ENCODE data around the gene STKLD1. TPM values are rescaled to one million over a fixed set of nuclear protein-coding genes. Genes with fewer than 3 reads are reported as not detected.

The STKLD1 gene
- total and polyA plus RNA-seq, 9 of the 15 experiments (the other 6 are each of a cell fraction or from before 2014, with no cell fraction given) = 0.10 to 0.65 (median 0.33) TPM; not detected in 2

DNA sequence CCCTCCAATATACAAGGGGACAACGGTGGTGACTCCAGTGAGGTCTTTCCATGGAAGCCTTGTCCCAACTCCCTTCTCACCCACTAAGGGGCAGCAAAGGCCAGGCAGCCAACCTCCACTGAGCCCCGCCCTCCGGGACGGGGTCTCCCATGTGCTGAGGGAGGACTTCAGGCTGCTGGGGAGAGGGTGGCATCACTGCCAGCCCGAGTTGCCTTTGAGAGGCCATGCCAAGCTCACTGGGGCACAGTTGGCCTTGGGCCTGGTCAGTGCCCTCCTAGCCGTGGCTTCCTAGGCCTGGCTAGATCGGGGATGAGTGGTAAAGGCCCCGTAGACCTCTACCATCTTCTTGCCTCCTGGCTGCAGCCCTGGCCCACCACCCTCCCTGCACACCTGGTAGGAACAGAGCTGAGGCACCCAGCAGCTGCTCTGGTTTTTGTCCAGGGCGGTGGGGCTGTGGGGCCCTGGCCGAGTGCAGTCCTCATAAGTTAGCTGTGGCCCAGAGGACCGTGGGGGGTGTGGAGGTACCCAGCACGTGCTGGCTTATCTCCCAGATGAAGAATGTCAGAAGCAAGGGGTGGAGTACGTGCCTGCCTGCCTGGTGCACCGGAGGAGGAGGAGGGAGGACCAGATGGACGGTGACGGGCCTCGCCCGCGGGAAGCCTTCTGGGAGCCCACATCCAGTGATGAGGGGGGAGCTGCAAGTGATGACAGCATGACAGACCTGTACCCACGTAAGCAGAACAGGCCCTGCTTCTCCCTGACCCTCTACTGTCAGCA, 16.6 kb upstream of the STKLD1 start:
- ATAC-seq (peak; percentile 46), FAIRE-seq (peak; percentile 64)
- TF ChIP-seq, protein P1, sequence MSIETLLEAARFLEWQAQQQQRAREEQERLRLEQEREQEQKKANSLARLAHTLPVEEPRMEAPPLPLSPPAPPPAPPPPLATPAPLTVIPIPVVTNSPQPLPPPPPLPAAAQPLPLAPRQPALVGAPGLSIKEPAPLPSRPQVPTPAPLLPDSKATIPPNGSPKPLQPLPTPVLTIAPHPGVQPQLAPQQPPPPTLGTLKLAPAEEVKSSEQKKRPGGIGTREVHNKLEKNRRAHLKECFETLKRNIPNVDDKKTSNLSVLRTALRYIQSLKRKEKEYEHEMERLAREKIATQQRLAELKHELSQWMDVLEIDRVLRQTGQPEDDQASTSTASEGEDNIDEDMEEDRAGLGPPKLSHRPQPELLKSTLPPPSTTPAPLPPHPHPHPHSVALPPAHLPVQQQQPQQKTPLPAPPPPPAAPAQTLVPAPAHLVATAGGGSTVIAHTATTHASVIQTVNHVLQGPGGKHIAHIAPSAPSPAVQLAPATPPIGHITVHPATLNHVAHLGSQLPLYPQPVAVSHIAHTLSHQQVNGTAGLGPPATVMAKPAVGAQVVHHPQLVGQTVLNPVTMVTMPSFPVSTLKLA (conservative IDR thresholded peaks at IDR 0.05) = peak; percentile 20 to 79; a peak in 2 of 4 replicates
- TF ChIP-seq SP1 (CRISPR knock-in tag; IDR thresholded peaks at IDR 0.05) (peak; percentile 42; the same call in 1 of the 2 replicates), NFIX (CRISPR knock-in tag; IDR thresholded peaks at IDR 0.05; ENCODE audit: low read depth) (no peak), IFI16 (CRISPR knock-in tag; IDR thresholded peaks at IDR 0.05) (no peak), OTX1 (CRISPR knock-in tag; IDR thresholded peaks at IDR 0.05) (no peak), MAFF (IDR thresholded peaks at IDR 0.05; ENCODE audit: low read length) (no peak), RBFOX2 (IDR thresholded peaks at IDR 0.05; ENCODE audit: low read depth, low read length) (peak; percentile 46), STAG1 (CRISPR knock-in tag; IDR thresholded peaks at IDR 0.05; ENCODE audit: borderline replicate concordance) (0 out of 2 replicates have a peak, but pooled peaks have one; percentile 19), SMC3 (conservative IDR thresholded peaks at IDR 0.05; ENCODE audit: insufficient read depth, low read depth, low read length) (peak; percentile 72), ZKSCAN3 (CRISPR knock-in tag; IDR thresholded peaks at IDR 0.05) (no peak), SMARCC2 (IDR thresholded peaks at IDR 0.05; ENCODE audit: low read depth) (no peak), RBM22 (IDR thresholded peaks at IDR 0.05; ENCODE audit: low read depth, low read length, poor library complexity, severe bottlenecking) (peak; percentile 71), TEAD1 (CRISPR knock-in tag; IDR thresholded peaks at IDR 0.05) (peak in 1 of 2 experiments; percentile 31; a peak in 1 of 4 replicates), TSC22D4 (tag; IDR thresholded peaks at IDR 0.05) (no peak)
- TF ChIP-seq, protein P2, sequence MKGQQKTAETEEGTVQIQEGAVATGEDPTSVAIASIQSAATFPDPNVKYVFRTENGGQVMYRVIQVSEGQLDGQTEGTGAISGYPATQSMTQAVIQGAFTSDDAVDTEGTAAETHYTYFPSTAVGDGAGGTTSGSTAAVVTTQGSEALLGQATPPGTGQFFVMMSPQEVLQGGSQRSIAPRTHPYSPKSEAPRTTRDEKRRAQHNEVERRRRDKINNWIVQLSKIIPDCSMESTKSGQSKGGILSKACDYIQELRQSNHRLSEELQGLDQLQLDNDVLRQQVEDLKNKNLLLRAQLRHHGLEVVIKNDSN (CRISPR knock-in tag; IDR thresholded peaks at IDR 0.05) = peak; percentile 70
- TF ChIP-seq, protein P3, sequence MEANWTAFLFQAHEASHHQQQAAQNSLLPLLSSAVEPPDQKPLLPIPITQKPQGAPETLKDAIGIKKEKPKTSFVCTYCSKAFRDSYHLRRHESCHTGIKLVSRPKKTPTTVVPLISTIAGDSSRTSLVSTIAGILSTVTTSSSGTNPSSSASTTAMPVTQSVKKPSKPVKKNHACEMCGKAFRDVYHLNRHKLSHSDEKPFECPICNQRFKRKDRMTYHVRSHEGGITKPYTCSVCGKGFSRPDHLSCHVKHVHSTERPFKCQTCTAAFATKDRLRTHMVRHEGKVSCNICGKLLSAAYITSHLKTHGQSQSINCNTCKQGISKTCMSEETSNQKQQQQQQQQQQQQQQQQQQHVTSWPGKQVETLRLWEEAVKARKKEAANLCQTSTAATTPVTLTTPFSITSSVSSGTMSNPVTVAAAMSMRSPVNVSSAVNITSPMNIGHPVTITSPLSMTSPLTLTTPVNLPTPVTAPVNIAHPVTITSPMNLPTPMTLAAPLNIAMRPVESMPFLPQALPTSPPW (CRISPR knock-in tag; IDR thresholded peaks at IDR 0.05) = peak; percentile 35; the same call in 1 of the 2 replicates

More for the DNA sequence above, 16.6 kb upstream of the STKLD1 start:
- peaks cover 35% of the 10 kb centered on the region for H4K20me1 ChIP-seq (replicated peaks; ENCODE audit: control insufficient read depth, insufficient read depth, low read length)
- H3K27ac ChIP-seq (ENCODE audit: extremely low read depth, low read depth, low read length) = no peak overlapping the region
- H3K27me3 ChIP-seq (ENCODE audit: control insufficient read depth in 2 of 2, insufficient read depth in 2 of 2, low read length in 2 of 2) = no peaks in the 10 kb centered on the region
- DNase-seq (ENCODE audit: extremely low read depth in 1 of 4, low spot score in 3 of 4) = peak in 2 of 4 experiments; percentile 53 to 62
- H3K4me3 ChIP-seq = no peak overlapping the region
- H2AFZ ChIP-seq (ENCODE audit: low read depth, low read length) = no peak overlapping the region
- ChIA-PET CTCF (ENCODE audit: low intra/inter-chr PET ratio) (interaction anchor here (1.5 kb wide), 1 partner anchor 127 kb away, joined by 5 read pairs; no protein-coding TSS in a partner anchor), POLR2A (interaction anchor here (0.6 to 7.4 kb wide), 10 partner anchors 9 to 173 kb away, joined by 3 to 109 read pairs (median 4); partner anchors contain the start of genes CACFD1, MED22 and RPL7A)
- in situ Hi-C loops (cut with MboI) (no loop called here), intact Hi-C loops (cut with micrococcal nuclease) (loop anchor here (2.0 kb wide), 1 partner anchor 127 kb away; no protein-coding TSS in a partner anchor)
- H3K9ac ChIP-seq (ENCODE audit: insufficient read depth in 1 of 2, low read depth in 2 of 2, low read length in 2 of 2) = peak overlapping the region in 1 of 2 experiments; percentile 70; a peak in 2 of 4 replicates
- peaks cover 17 to 50% of the 10 kb centered on the region in 2 experiments; a peak in 4 of 5 replicates for H3K4me1 ChIP-seq (replicated peaks in 1 of 2; ENCODE audit: control insufficient read depth in 2 of 2, insufficient read depth in 2 of 2, low read length in 2 of 2)
- H3K79me2 ChIP-seq (ENCODE audit: control insufficient read depth, insufficient read depth, low read length) = peaks cover 36% of the 10 kb centered on the region
- no peak overlapping the region for H3K4me2 ChIP-seq (ENCODE audit: insufficient read depth, low read length)
- H3K9me1 ChIP-seq (ENCODE audit: control insufficient read depth, insufficient read depth, low read length) = no peaks in the 10 kb centered on the region
- 50% methylated on average over 16 of the region's 20 CpGs for WGBS (ENCODE audit: insufficient coverage, low coverage, missing lambda C conversion rate)
- peaks cover 74% of the 10 kb centered on the region for H3K36me3 ChIP-seq (ENCODE audit: control insufficient read depth, insufficient read depth, low read length)
- no TSS peak for BruUV-seq (replicated peaks)
- no peaks in the 10 kb centered on the region for H3K9me3 ChIP-seq (replicated peaks; ENCODE audit: control insufficient read depth, insufficient read depth, low read depth, low read length)

Data from K562 (cell line).